Activated T-helper 1 cell treated with Interleukin-2 at 50 U/mL for 16 hours (primary cell): ENCODE results near the gene GDF7.

Experiments used
- DNase-seq: peaks from one replicate; pipeline ENCODE4 v3.0.0-alpha.2; 2020; ENCODE audit warnings: low read depth

GDF7 gene

GRCh38 chr2:20662308-20662937 is 4.5 kb upstream of the GDF7 start:
- DNase-seq: no peak

DNA sequence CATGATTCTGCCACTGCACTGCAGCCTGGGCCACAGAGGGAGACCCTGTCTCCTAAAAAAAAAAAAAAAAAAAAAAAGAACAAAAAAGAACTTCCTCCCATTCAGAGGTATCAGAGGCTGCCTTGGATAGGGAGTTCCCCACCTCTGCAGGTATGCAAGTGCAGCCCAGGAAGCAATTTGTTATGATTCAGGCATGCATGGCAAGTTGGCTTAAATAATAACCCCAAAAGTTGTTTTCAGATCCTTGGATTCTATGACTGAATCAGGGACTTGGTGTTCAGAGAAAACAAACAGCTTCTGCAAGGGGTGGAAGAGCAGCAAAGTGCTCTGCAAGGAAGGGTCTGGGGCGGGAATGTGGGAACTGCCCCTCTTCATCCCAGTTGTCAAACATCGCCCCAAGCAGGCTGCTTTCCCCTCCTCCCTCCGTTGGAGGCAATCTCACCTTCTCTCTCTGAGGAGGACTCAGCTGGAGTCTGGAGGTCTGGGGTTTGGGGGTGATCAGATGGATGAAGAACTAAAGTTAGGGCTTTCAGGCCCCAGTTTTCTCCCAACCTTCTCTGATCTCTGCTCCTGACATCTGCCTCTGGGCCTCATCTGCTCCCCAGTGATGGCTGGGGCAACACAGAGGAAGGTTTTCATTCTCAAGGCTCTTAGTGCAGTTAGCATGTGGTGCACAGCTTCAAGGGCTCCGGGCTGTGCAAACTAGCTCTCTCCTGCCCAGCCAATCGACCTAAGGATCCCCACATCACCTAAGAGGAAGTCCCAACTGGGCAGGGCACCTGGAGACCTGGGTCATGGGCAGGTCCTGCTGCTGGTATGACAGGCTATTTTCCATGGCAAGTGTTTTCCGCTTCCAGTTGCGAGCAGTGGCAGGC is 3.5 kb upstream of the GDF7 start:
- no peak for DNase-seq

GRCh38 chr2:20664071-20664390 is 2.9 kb upstream of the GDF7 start:
- no peak for DNase-seq

- DNase-seq: no peak
Observed at GRCh38 chr2:20664431-20665242, 2.3 kb upstream of the GDF7 start.

- no peak for DNase-seq
Observed at GRCh38 chr2:20665243-20666004, 1.5 kb upstream of the GDF7 start.

- no peak for DNase-seq
Observed at GRCh38 chr2:20666005-20666303, 990 bp upstream of the GDF7 start.

GRCh38 chr2:20667151-20667530 is 197 bp downstream of the GDF7 start:
- no peak for DNase-seq

GRCh38 chr2:20667531-20668401 is 822 bp downstream of the GDF7 start:
- DNase-seq: no peak

DNA sequence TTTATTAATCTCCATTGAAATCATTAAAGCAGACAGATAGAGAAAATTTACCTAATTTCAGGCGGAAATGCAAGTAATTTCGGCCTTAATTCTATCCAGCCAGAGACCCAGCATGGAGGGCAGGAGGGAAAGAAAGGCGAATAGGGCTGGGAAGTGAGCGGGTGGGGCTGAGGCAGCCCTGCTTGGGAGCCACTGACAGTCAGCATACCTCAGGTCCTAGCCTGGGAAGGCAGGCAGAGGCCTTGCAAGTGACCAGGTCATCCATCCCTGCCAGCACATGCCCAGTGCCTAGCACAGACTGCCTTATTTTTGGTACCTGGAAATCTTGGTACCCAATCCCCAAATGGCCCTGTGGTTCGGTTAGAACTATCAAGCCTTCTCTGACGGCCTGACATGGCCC is 1.5 kb downstream of the GDF7 start:
- no peak for DNase-seq

DNA sequence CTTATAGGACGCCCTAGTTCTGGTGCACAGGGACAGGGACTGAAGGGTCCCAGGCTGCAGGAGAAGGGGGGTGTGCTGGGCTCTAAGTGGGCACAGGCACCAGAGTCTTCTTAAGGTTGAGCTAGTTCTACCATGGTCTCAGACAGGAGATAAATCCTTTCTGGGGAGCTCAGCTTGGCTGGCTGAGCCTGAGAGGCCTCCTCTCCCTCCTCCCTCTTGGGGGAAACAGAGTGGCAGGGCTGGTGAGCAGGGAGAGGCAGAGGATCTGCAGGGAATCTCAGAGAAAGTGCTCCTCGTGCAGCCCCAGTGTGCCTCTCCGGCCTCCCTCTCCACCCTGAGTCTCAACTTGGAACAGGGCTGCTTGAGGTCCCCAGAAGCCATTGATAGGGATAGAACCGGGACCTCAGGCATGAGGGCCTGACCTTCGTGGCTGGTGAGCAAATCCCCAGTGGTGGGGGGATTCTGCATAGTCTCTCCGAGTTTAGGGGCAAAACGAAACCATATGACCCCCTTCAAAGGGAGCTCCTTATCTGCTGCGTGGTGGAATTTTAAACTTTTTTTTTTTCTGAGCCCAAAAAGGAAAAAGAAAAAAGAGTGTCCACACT is 2.0 kb downstream of the GDF7 start:
- DNase-seq: no peak

DNA sequence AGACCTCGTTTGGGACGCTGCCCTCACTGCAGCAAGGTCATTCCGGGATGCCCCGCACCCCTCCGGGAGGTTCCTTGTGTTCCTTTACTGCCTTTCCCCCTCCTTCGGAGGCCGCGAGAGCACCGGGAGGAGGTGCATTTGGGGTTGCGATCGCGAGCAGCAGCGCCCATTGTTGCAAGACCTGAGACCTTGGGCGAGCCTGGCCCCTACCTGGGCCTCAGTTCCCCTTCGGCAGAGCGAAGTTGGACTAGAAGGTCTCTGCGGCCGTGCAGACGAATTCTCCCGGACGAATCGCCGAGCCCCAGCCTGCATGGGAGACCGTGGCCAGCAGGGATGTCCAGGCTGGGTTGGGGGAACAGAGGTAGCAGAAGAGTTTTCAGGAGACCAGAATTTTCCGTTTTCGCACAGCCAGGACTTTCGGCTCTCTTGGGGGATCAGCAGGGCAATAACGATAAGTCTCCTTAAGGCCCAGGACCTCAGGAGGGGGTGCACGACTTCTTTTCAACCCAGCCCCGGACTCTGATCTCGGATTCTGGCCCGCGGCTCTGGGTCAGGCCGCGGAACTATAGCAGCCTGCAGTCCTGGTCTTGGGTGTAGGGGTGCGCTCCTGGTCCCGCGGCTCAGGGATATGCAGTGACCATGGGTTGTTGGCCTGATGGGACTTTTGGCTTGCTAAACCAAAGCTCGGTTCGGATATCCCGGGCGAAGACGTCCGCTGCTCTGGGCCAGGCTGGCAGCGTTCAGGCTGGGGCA is 2.8 kb downstream of the GDF7 start:
- no peak for DNase-seq

GRCh38 chr2:20670315-20671035 is 3.5 kb downstream of the GDF7 start:
- DNase-seq: no peak

DNA sequence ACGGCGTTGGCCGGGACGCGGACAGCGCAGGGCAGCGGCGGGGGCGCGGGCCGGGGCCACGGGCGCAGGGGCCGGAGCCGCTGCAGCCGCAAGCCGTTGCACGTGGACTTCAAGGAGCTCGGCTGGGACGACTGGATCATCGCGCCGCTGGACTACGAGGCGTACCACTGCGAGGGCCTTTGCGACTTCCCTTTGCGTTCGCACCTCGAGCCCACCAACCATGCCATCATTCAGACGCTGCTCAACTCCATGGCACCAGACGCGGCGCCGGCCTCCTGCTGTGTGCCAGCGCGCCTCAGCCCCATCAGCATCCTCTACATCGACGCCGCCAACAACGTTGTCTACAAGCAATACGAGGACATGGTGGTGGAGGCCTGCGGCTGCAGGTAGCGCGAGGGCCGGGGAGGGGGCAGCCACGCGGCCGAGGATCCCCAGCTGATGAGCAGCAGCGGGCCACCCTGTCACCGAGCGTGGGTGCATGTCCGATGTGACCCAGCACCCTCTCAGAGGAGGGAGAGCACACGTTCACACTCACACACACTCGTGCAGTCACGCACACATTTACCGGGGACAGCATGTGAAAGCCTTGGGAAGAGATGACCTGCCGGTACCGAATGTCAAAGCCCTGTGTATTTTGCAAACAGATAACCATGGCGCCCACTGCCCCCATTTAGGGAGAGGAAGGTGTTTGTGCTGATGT is 4.2 kb downstream of the GDF7 start:
- no peak for DNase-seq

DNA sequence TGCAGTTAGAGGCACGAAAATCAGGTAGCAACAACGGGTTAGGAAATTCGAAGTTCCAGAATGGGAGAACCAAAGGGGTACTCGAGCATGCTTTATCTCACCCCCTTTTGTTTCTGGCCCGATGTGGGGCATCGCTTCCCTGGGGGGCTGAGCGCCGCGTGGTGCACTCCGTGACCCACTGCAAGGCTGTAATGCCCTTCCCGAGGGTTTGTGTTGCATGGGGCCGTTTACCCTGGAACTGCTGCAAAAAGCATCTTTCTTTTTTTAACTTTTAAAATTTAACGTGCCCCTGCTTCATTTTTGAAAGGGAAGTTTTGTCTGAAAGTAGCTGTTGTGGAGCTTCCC is 4.8 kb downstream of the GDF7 start:
- DNase-seq: no peak

GRCh38 chr2:20672201-20672951 is 5.4 kb downstream of the GDF7 start:
- no peak for DNase-seq

DNA sequence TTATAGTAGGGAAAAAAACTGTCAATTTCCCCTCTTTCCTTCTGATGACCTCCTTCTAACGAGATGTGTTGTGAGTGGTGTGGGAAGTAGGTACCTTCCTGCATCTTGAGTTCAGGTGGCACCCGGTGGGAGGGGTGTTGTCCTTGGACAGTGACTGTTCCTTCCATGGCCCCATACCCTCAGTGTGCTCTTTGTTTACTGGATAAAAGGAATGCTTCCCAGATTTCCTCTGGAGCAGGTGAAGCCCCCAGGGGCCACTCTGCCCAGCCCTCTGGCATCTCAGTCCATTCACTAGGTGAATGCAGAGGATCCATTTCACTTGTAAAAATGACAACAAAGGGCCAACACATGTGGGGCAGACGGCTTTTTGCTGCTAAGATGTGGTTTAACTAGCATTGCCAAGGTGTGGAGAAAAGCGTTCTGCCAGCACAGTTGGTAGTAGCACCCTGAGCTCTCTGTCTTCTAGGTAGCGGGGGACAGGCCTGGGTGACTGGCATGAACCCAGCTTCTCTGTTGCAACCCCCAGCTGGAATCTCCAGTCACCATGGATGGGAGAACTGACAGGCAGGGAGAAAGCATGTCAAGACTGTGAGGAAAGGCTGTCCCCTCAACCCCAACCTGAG is 6.9 kb downstream of the GDF7 start:
- no peak for DNase-seq

- no peak for DNase-seq
Observed at GRCh38 chr2:20674309-20674965, 7.5 kb downstream of the GDF7 start.
